WTC11 (cell line): Measurements from ENCODE around the gene GRIP2. TPM values are rescaled to one million over a fixed set of nuclear protein-coding genes. Genes with fewer than 3 reads are reported as not detected.

Experiments used
- ATAC-seq: fragments of 200-7000 bp; cut with Tn5 transposase; 2 replicates; pipeline ENCODE4 v1.10.0; 2021; ENCODE audit warnings: mild to moderate bottlenecking, moderate library complexity
- CTCF ChIA-PET: fragments of 300-600 bp; sonication (Branson Sonifier 250); formaldehyde crosslinking; loops from one replicate; lab custom pipeline; 2021; ENCODE audit warnings: antibody characterized with exemption; lab: Charles Lee
- POLR2A ChIA-PET: fragments of 350-600 bp; sonication (Branson Sonifier 250); formaldehyde crosslinking; loops from one replicate; lab custom pipeline; 2021; ENCODE audit warnings: antibody characterized with exemption; lab: Charles Lee
- DNase-seq: peaks from one replicate; pipeline ENCODE4 v3.0.0; 2021; ENCODE audit warnings: low spot score
- H3K27ac Mint-ChIP-seq: 2 replicates; pipeline ENCODE4 v1.8.0; 2021; ENCODE audit warnings: mixed read lengths
- H3K27me3 Mint-ChIP-seq: 2 replicates; pipeline ENCODE4 v1.8.0; 2021; ENCODE audit warnings: low read depth, mild to moderate bottlenecking, moderate library complexity, mixed read lengths
- H3K36me3 Mint-ChIP-seq: 2 replicates; pipeline ENCODE4 v1.8.0; 2021; ENCODE audit warnings: mixed read lengths
- H3K4me1 Mint-ChIP-seq: 2 replicates; pipeline ENCODE4 v1.8.0; 2022; ENCODE audit warnings: mixed read lengths
- H3K4me3 Mint-ChIP-seq: 2 replicates; pipeline ENCODE4 v1.8.0; 2021; ENCODE audit warnings: mild to moderate bottlenecking, moderate library complexity, mixed read lengths
- H3K9me3 Mint-ChIP-seq: 2 replicates; pipeline ENCODE4 v1.8.0; 2021; ENCODE audit warnings: mixed read lengths
- ARID4B ChIP-seq: sonication (generic); formaldehyde crosslinking; IDR thresholded peaks from 2 replicates; pipeline ENCODE4 v1.8.0; 2023; ENCODE audit warnings: missing genetic modification reagents, mild to moderate bottlenecking, borderline replicate concordance
- CREM ChIP-seq: sonication (generic); formaldehyde crosslinking; IDR thresholded peaks from 2 replicates; pipeline ENCODE4 v1.8.1; 2022; ENCODE audit warnings: mild to moderate bottlenecking, missing genetic modification reagents, moderate library complexity
- ELF4 ChIP-seq: sonication (generic); formaldehyde crosslinking; IDR thresholded peaks from 2 replicates; pipeline ENCODE4 v1.8.1; 2022; ENCODE audit warnings: low read depth, mild to moderate bottlenecking, moderate library complexity, missing genetic modification reagents
- ETV6 ChIP-seq: sonication (generic); formaldehyde crosslinking; IDR thresholded peaks from 2 replicates; pipeline ENCODE4 v1.8.1; 2022; ENCODE audit warnings: mild to moderate bottlenecking, missing genetic modification reagents
- FOXK1 ChIP-seq: sonication (generic); formaldehyde crosslinking; IDR thresholded peaks from 2 replicates; pipeline ENCODE4 v1.8.0; 2022; ENCODE audit warnings: mild to moderate bottlenecking, moderate library complexity, missing genetic modification reagents
- GRHL2 ChIP-seq: fragments of 250-450 bp; sonication (Bioruptor Pico); IDR thresholded peaks from 2 replicates; pipeline ENCODE4 v1.8.0; 2022; ENCODE audit warnings: mild to moderate bottlenecking, moderate library complexity; ENCODE audit not compliant: insufficient replicate concordance, severe bottlenecking
- MXD4 ChIP-seq: fragments of 250-450 bp; sonication (Bioruptor Pico); IDR thresholded peaks from 2 replicates; pipeline ENCODE4 v1.8.0; 2021; ENCODE audit warnings: mild to moderate bottlenecking, moderate library complexity, borderline replicate concordance
- NR3C1 ChIP-seq: sonication (generic); formaldehyde crosslinking; conservative IDR thresholded peaks from 2 replicates; pipeline ENCODE4 v1.8.1; 2023; ENCODE audit warnings: low read depth, mild to moderate bottlenecking, missing genetic modification reagents
- TEAD4 ChIP-seq: sonication (generic); formaldehyde crosslinking; IDR thresholded peaks from 2 replicates; pipeline ENCODE4 v1.8.0; 2022; ENCODE audit warnings: mild to moderate bottlenecking, missing genetic modification reagents
- ZNF512 ChIP-seq: sonication (generic); formaldehyde crosslinking; IDR thresholded peaks from 2 replicates; pipeline ENCODE4 v1.8.1; 2022; ENCODE audit warnings: missing genetic modification reagents, borderline replicate concordance
- total RNA-seq: library from RNA; stranded (reverse); gene quantifications from 3 replicates; pipeline ENCODE4 v1.2.3, GENCODE V29; 2021
- TF ChIP-seq, protein P1 (sequence below): fragments of 250-450 bp; sonication (Bioruptor Pico); IDR thresholded peaks from 2 replicates; pipeline ENCODE4 v1.9.0; 2021; ENCODE audit warnings: mild to moderate bottlenecking
- TF ChIP-seq, protein P2 (sequence below): sonication (generic); formaldehyde crosslinking; IDR thresholded peaks from 2 replicates; pipeline ENCODE4 v1.8.0; 2023; ENCODE audit warnings: mild to moderate bottlenecking, missing genetic modification reagents

Gene GRIP2
- total RNA-seq, 1 experiment from 2014 or later, result 12.0 TPM

- TF ChIP-seq, protein P1, sequence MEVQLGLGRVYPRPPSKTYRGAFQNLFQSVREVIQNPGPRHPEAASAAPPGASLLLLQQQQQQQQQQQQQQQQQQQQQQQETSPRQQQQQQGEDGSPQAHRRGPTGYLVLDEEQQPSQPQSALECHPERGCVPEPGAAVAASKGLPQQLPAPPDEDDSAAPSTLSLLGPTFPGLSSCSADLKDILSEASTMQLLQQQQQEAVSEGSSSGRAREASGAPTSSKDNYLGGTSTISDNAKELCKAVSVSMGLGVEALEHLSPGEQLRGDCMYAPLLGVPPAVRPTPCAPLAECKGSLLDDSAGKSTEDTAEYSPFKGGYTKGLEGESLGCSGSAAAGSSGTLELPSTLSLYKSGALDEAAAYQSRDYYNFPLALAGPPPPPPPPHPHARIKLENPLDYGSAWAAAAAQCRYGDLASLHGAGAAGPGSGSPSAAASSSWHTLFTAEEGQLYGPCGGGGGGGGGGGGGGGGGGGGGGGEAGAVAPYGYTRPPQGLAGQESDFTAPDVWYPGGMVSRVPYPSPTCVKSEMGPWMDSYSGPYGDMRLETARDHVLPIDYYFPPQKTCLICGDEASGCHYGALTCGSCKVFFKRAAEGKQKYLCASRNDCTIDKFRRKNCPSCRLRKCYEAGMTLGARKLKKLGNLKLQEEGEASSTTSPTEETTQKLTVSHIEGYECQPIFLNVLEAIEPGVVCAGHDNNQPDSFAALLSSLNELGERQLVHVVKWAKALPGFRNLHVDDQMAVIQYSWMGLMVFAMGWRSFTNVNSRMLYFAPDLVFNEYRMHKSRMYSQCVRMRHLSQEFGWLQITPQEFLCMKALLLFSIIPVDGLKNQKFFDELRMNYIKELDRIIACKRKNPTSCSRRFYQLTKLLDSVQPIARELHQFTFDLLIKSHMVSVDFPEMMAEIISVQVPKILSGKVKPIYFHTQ (CRISPR knock-in tag), result no peak
- TF ChIP-seq MXD4 (CRISPR knock-in tag), result no peak
- TF ChIP-seq, all 79 proteins: peak for 0
Observed at GRCh38 chr3:14494973-14495300, 45.2 kb downstream of the GRIP2 start (continued).

DNA sequence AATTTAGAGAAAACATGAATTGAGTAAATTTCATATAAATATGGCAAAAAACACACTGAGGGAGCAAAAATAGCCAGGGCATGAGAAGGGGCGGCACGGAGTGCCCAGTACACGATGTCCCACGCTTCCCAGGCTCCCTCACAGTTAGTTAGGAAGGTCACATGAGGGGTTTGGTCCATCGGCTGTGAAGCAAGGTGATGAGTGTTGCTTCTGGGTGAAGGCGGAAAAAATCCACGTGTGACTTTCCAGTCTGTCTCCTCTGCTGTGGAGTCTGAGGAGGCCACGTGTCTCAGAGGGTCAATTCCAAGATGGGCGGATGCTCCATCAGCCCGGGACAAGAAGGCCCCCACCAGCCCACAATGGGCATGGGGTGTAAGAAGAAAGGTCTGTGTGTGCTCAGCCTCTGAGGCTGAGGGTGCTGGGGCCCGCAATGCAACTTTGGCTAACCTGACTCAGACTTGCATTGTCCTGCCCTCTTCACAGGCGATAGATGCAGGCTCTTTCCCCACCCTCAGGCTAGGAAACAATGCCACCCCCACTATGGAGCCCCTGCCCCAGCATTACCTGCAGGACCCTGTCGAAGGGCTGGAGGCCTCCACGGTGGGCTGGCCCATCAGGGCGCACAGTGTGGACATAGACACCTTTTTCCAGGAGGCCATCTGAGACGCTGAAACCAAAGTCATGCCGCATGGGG, 45.7 kb downstream of the GRIP2 start:
- H3K36me3 Mint-ChIP-seq, result no peaks in the 10 kb centered on the region
- TF ChIP-seq, protein P2, sequence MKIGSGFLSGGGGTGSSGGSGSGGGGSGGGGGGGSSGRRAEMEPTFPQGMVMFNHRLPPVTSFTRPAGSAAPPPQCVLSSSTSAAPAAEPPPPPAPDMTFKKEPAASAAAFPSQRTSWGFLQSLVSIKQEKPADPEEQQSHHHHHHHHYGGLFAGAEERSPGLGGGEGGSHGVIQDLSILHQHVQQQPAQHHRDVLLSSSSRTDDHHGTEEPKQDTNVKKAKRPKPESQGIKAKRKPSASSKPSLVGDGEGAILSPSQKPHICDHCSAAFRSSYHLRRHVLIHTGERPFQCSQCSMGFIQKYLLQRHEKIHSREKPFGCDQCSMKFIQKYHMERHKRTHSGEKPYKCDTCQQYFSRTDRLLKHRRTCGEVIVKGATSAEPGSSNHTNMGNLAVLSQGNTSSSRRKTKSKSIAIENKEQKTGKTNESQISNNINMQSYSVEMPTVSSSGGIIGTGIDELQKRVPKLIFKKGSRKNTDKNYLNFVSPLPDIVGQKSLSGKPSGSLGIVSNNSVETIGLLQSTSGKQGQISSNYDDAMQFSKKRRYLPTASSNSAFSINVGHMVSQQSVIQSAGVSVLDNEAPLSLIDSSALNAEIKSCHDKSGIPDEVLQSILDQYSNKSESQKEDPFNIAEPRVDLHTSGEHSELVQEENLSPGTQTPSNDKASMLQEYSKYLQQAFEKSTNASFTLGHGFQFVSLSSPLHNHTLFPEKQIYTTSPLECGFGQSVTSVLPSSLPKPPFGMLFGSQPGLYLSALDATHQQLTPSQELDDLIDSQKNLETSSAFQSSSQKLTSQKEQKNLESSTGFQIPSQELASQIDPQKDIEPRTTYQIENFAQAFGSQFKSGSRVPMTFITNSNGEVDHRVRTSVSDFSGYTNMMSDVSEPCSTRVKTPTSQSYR (CRISPR knock-in tag), result no peak
- no peak for TF ChIP-seq NR3C1 (CRISPR knock-in tag)
- no peak for TF ChIP-seq ZNF512
- TF ChIP-seq, all 79 proteins: peak for 0
- Mint-ChIP-seq H3K9me3 (no peaks in the 10 kb centered on the region), H3K27me3 (peaks cover 4% of the 10 kb centered on the region), H3K4me1 (peaks cover 3% of the 10 kb centered on the region), H3K4me3 (no peak overlapping the region), H3K27ac (no peak overlapping the region)
- ChIA-PET CTCF (no interaction called here), POLR2A (no interaction called here)
- ATAC-seq (no peak), DNase-seq (no peak)

DNA sequence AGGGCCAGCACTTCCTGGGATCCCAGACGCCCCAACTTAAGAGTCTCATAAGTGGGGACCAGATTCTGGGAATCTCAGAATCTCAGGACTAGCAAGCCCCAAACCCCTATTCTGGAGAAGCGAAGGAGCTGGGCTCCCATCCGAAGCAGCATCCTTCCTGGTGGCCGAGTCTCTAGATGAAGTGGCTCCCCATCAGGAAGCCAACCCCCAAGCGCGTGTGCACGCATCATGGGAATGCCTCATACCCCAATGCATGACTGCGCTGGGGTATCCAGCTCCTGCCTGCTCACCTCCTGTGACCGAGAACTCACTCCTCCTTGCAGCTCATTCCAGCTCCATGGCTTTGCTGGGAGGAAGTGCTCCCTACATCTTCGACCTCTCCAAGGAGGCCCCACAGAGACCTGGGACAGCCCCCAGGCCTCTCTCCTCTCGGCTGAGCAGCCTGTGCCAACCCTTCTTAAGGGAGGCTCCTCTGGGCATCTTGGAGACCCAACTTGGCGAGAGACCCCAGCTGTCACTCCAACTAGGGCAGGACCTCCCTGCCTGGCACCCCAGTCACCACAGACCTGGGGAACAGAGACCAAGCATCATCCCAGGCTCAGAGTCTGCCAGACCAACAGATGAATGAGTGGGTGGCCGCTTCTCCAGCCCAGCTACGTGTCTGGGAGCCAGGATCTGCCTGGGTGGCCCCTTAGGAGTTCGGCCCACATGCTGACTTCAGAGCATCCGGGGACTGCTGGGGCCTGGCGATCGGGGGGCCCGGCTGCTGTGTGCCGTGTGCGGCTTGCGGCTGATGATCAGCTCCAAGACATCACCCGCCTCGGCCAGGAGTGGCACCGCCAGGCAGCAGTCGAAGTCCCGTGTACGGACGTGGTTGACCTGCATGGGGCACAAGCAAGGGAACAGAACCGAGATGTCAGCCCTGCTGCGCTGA, 46.9 kb downstream of the GRIP2 start:
- no peak for TF ChIP-seq CREM
- TF ChIP-seq ELF4, result no peak
- POLR2A ChIA-PET, result no interaction called here
- H3K4me3 Mint-ChIP-seq, result no peak overlapping the region
- H3K27ac Mint-ChIP-seq, result no peak overlapping the region
- CTCF ChIA-PET, result interaction anchor here (1.0 to 1.9 kb wide), 3 partner anchors 16 to 290 kb away, joined by 3 to 13 read pairs (median 5); no protein-coding TSS in a partner anchor
- H3K27me3 Mint-ChIP-seq, result peaks cover 4% of the 10 kb centered on the region
- H3K9me3 Mint-ChIP-seq, result no peaks in the 10 kb centered on the region
- DNase-seq (no peak), ATAC-seq (no peak)
- peaks cover 3% of the 10 kb centered on the region for H3K4me1 Mint-ChIP-seq
- H3K36me3 Mint-ChIP-seq, result peaks cover 4% of the 10 kb centered on the region; the same call in 1 of the 2 replicates

GRCh38 chr3:14491396-14492190, 48.5 kb downstream of the GRIP2 start:
- no peaks in the 10 kb centered on the region for H3K4me1 Mint-ChIP-seq
- H3K9me3 Mint-ChIP-seq, result no peaks in the 10 kb centered on the region
- H3K27ac Mint-ChIP-seq, result no peak overlapping the region
- CTCF ChIA-PET, result no interaction called here
- POLR2A ChIA-PET, result no interaction called here
- peaks cover 13% of the 10 kb centered on the region for H3K36me3 Mint-ChIP-seq
- H3K4me3 Mint-ChIP-seq, result no peak overlapping the region
- no peaks in the 10 kb centered on the region for H3K27me3 Mint-ChIP-seq
- DNase-seq, result no peak
- ATAC-seq, result no peak
- TF ChIP-seq ETV6, result no peak
- TF ChIP-seq TEAD4, result no peak
- no peak for TF ChIP-seq FOXK1 (CRISPR knock-in tag)
- no peak for TF ChIP-seq GRHL2 (CRISPR knock-in tag)
- no peak for TF ChIP-seq ARID4B (CRISPR knock-in tag)
- TF ChIP-seq ZNF512, result no peak
